Right kidney (tissue), 1 donor: ENCODE results near the gene ANKRD40CL.
A peak's percentile ranks its signal among the peaks of the same experiment; 100 is the strongest.

ENCODE experiments used
- DNase-seq: peaks from one replicate; pipeline ENCODE4 v3.0.0-alpha.2; 2016

Gene ANKRD40CL

DNA sequence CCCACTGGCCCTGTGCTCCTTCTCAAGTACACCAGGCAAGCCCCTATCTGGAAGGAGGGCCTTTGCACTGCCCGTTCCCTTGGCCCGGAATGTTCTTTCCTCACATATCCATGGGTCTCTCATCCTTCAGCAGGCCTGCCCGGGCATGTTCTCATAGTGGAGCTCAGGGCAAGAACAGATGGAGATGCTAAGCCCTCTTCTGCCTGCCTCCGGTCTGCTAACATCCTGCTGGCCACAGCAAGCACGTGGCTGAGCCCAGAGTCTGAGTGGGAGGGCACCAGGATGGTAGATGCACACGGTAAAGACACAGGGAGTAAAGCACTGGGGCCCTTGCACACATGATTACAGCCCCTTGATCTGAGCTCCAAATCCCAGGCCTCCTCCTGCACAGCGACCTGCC, 19.8 kb upstream of the ANKRD40CL start:
- no peak for DNase-seq

DNA sequence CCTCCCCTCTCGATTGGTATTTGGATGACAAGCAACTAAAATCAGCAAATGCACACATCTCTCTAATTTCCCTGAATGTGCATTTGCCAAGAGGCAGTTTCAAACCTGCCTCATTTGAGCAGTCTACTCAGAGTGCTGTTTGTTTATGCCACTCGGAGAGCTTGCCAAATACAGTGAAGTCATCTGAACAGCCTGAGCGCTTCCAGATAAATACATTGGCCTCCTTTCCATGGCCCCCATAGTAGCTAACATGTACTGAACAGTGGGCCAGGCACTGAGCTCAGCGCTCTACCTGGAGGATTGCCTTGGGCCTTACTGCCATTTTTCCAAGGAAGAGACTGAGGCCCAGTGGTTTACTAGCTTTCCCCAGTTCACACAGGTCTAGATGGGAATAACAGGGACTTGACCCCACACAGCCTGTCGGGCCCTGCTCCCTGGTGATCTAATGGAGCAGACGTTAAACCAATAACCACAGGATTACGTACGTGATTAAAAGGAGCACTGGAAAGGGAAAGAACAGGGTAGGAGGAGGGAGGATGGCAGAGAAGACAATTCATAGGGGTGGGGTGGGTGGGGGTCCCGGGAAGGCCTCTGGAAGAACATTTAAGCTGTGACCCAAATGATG, 18.7 kb upstream of the ANKRD40CL start:
- no peak for DNase-seq

DNA sequence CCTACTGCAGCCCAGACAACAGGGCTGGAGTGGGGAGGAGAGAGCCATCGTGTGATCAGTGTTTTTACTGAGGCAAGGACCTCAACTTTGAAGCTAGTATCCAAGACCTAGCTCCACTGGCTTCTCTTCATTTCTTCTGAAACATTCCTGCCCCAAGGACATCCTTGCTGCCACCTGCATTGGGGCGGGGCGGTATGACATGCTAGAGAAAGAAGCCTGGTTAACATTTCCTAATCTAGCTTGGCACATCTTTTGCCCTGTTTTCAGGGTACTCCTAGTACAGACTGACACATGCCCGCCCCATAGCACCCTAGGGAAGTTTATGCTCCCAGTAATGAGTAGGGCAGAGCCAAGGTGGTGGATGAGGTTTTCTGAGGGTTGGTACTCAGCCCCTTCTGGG, 17.8 kb upstream of the ANKRD40CL start:
- DNase-seq = no peak

DNA sequence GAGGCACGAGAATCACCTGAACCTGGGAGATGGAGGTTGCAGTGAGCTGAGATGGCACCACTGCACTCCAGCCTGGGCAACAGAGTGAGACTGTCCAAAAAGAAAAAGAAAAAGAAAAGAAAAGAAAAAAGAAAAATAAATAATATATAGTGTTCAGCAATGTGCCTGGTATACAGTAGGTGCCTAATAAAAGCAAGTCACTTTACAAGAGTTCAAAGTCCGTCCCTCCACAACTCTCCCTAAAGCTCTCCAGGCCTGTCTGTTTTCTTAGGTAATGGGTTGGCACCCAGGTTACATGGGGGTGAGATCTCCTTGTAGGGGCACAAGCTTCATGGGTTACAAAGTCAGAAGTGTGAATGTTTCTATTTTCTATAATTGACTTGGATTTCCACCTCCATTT, 16.6 kb upstream of the ANKRD40CL start:
- no peak for DNase-seq

- DNase-seq = peak; percentile 69
Measured at GRCh38 chr17:50783193-50783660, 15.9 kb upstream of the ANKRD40CL start.

- peak; percentile 41 for DNase-seq
Measured at GRCh38 chr17:50781167-50781566, 13.8 kb upstream of the ANKRD40CL start.

DNA sequence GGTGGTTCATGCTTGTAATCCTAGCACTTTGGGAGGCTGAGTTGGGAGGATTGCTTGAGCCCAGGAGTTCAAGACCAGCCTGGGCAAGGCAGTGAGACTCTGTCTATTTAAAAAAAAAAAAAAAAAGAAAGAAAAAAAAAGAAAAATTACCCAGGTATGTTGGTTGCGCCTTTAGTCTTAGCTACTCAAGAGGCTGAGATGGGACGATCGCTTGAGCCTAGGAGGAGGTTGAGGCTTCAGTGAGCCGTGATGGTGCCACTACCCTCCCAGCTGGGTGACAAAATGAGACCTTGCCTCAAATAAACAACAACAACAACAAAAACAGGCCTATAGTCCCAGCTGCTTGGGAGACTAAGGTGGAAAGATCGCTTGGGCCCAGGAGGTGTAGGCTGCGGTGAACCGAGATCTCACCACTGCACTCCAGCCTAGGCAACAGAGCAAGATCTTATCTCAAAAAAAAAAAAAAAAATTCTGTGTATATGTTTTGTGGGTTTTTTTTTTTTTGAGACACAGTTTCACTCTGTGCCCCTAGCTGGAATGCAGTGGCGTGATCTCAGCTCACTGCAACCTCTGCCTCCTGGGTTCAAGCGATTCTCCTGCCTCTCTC, 12.5 kb upstream of the ANKRD40CL start:
- no peak for DNase-seq

DNA sequence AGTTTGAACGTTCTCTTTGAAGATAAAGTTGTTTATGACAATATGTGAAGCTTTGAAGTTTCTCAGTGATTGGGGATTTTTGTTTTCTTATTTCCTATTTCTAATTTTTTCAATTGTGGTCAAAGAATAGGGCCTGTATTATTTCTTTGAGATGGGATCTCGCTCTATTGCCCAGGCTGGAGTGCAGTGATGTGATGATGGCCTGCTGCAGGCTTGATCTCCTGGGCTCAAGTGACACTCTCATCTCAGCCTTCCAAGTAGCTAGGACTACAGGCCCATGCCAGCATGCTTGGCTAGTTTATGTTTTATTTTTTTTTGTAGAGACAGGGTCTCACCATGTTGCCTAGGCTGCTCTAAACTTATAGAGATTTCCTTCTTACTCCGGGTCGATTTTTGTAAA, 11.7 kb upstream of the ANKRD40CL start:
- DNase-seq = no peak

DNA sequence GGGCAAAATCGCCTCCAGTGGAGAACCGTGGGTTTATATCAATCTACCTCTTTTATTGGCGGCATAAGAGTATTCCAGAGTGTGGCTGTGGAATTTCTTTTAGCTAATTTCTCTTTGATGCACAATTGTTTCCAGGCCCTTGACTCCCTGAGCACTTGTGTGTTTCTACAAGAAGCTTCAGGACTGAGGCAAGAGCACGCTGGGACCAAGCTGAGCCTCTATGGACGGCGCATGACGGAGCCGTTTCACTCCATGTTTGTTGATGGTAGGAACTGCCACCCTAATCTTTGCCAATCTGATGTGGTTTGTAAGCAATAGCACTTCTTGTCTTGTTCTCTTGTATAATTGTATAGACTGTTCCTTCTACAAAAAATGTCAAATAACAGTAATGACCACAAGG, 11.2 kb upstream of the ANKRD40CL start:
- DNase-seq = no peak

- DNase-seq = no peak
Measured at GRCh38 chr17:50775926-50776325, 8.6 kb upstream of the ANKRD40CL start.

DNA sequence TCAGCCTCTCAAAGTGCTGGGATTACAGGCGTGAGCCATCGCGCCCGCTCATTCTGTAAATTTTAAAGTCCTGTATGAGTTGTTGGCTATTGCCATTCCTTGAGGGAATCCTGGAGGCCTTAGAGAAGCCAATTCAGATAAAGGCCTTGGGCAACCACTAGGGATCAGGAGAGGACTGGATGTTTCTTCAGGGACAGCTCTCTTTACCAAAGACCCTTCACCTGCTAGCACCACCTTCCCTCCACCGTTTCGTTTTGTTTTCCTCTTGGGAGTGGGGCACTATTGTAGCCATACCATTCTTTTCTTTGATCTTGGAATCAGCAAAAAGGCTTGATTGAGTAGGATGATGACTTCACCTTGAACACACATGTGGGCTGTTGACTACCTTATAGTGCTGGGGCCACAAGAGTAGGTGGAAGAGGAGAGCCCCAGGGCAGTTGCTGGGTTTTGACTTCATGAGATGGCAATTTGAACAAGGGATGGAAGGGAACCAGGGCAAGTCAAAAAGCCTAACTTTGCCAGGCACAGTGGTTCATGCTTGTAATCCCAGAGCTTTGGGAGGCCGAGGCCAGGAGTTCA, 7.0 kb upstream of the ANKRD40CL start:
- no peak for DNase-seq

DNA sequence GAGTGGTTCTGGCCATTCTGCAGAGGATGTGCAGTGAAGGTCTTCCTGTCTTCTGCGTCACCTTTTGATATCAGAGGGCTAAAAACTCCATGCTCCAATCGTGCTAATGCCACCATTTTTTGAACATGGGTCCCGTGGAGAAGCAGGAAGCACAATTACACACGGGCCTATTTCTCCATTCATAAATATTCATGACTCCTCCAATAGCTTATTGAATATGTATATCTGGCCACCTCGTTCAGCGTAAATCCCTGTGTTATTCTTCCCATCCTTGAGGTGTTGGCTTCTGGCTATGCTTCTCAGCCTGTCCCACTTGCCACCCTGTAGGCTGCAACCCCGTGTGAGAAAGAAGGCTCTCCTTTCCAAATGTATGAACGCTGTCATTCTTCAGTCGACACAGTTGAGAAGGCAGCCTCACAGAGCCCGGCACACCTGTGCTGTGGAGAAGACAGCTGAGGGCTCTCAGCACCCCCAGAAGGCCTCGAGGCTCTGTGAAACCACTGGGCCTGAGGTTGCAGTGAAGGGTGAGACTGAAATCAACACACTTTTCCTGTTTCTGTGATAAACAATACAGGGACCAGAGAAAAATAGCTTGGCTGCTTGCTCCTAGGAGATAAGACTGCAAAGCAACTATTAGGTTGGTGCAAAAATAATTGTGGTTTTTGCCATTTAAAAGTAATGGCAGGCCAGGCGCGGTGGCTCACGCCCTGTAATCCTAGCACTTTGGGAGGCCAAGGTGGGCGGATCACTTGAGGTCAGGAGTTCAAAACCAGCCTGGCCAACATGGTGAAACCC, 4.9 kb upstream of the ANKRD40CL start:
- no peak for DNase-seq

DNA sequence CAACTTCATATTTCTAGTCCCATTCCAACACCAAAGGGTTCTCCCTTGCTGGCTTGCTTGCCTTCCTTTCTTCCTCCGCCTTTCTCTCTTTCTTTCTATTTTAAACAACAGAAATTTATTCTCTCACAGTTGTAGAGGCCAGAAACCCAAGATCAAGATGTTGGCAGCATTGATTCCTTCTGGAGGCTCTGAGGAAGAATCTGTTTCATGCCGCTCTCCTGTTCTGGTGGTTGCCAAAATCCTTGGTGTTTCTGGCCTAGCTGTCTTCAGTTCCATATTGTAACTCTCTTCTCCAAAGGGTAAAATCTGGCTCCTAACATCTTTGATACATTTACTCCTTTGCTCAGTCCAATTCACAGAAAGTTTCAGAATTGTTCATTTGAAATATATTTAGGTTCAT, 3.0 kb upstream of the ANKRD40CL start:
- no peak for DNase-seq

GRCh38 chr17:50769884-50770283, 2.6 kb upstream of the ANKRD40CL start:
- DNase-seq = no peak

DNA sequence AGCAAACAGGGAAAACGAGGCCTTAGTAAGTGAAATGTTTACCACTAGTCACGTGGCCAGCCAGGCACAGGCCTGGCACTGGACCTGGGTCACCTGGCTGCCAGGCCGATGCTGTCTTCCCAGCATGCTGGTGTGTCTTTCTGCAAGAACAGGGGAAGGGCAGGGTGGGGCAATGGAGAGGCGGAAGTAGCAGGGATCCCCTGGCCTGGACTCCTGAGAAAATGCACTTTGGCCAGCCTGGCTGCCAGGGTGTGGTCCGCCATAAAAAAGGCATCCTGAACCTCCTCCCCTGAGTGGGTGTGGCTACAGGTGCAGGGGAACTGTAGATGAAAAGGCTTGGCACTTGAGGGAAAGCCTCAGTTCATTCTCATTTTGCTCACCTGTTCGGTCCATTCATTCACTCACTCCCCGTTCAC, 1.0 kb upstream of the ANKRD40CL start:
- no peak for DNase-seq

DNA sequence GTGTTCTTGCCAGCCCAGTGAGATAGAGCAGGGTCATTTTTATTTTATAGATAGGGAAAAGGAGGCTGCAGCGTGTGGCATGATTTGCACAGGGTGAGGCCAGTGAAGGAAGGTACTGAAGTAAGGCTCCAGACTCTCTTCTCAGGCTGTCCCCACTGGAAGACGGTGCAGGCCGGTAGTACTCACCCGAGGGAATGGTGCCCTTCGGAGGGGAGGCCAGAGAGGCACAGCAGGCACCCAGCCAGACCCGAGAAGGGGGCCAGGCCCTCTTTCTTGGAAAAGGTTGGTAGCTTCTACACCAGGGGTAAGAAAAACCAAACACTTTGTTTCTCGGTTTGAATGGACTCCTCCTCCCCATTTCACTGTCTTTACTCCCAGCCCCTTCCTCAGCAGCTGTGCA, 288 bp downstream of the ANKRD40CL start:
- DNase-seq = no peak

DNA sequence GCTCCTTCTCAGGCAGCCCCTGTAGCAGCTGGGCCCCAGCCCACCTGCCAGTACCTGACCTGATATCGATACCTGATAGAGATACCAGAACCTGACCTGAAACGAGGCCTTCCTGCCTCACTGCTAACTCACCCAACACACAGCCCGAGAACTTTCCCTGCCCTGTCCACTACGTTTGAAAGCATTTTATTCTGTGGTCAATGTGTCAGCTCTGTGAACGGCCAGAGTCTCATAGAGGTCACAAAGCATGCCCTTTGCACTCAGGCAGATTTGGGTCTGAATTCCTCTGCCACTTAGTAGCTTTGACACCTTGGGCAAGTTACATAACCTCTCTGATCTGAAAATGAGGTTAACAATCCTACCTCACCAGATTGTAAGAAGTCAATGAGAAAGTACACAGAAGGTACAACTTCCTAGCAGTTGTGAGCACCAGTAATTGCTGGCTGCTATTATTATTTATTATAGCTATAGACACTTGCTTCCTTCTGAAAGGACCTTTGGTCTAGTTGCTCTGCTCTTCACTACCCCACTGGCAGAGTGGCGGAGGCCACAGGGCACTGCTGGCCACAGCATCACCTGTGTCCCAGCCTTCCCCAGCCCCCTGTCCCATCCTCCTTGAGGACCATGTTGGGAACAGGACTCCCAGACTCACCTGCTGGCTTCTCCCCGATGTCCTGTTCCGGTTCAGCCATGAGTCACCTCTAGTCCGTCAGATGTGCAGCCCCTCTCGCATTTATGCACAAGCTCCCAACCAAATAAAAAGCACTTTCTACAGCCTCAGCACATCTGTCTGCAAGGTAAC, 895 bp downstream of the ANKRD40CL start:
- DNase-seq = no peak

GRCh38 chr17:50765454-50766221, 1.7 kb downstream of the ANKRD40CL start:
- DNase-seq = no peak

- DNase-seq = no peak
Measured at GRCh38 chr17:50764734-50765149, 2.6 kb downstream of the ANKRD40CL start.

GRCh38 chr17:50763716-50764475, 3.4 kb downstream of the ANKRD40CL start:
- DNase-seq = no peak

- DNase-seq = no peak
Measured at GRCh38 chr17:50762177-50762576, 5.1 kb downstream of the ANKRD40CL start.
